Esophagus (tissue), 2 donors: Measurements from ENCODE around the gene MAP4. TPM values are rescaled to one million over a fixed set of nuclear protein-coding genes. Genes with fewer than 3 reads are reported as not detected.

ENCODE experiments used
- H3K27ac ChIP-seq, 2 donors: one replicate each; pipeline ENCODE4 v1.5.1; 2013; ENCODE audit warnings: low read depth in 2 of 2, mild to moderate bottlenecking in 2 of 2, inconsistent platforms in 1 of 2, low read length in 1 of 2, moderate library complexity in 1 of 2
- H3K27me3 ChIP-seq, 2 donors: one replicate each; pipeline ENCODE4 v1.6.1; 2013; ENCODE audit warnings: low read length in 2 of 2, control low read depth in 1 of 2, mild to moderate bottlenecking in 1 of 2; ENCODE audit not compliant: insufficient read depth in 2 of 2, control insufficient read depth in 1 of 2
- H3K36me3 ChIP-seq, 2 donors: one replicate each; pipeline ENCODE4 v1.6.1; 2013; ENCODE audit warnings: low read length in 1 of 2; ENCODE audit not compliant: control insufficient read depth in 2 of 2, insufficient read depth in 2 of 2
- H3K4me1 ChIP-seq, 2 donors: one replicate each; pipeline ENCODE4 v1.6.1; 2013; ENCODE audit warnings: low read length in 1 of 2; ENCODE audit not compliant: control insufficient read depth in 2 of 2, insufficient read depth in 2 of 2
- H3K4me3 ChIP-seq, 2 donors: one replicate each; pipeline ENCODE4 v1.5.1; 2013; ENCODE audit warnings: low read length in 2 of 2, mild to moderate bottlenecking in 2 of 2, low read depth in 1 of 2, moderate library complexity in 1 of 2
- H3K9me3 ChIP-seq, 2 donors: one replicate each; pipeline ENCODE4 v1.6.1; 2013; ENCODE audit warnings: mild to moderate bottlenecking in 2 of 2, low read depth in 1 of 2, low read length in 1 of 2, moderate library complexity in 1 of 2; ENCODE audit not compliant: control insufficient read depth in 2 of 2, insufficient read depth in 1 of 2
- WGBS, 2 donors: extraction: QIAGEN DNeasy Blood & Tissue Kit; methylation state at CpG; one replicate each; pipeline ENCODE4 v1.1.7; 2013; 5-methylcytosine and 5-hydroxymethylcytosine counted together
- polyA plus RNA-seq, 2 donors: library from polyadenylated mRNA; stranded (reverse); fragments of 200-250 nt; gene quantifications; one replicate each; pipeline ENCODE4 v1.2.3, GENCODE V29; 2013
- donor health status: healthy with polysubstance abuse.
- donor health status: Bipolar disorder and iron deficiency.

Gene MAP4
- polyA plus RNA-seq, 2 donors, result 48.8 to 60.4 TPM

- Histone ChIP-seq H3K36me3 (peaks cover 5 to 6% of the 10 kb centered on the region in 2 donors), H3K4me3 (no peak overlapping the region), H3K4me1 (peaks cover 0 to 2% of the 10 kb centered on the region in 2 donors), H3K27me3 (no peaks in the 10 kb centered on the region), H3K9me3 (no peaks in the 10 kb centered on the region), H3K27ac (no peak overlapping the region)
- WGBS, 2 donors, result 71 to 74% methylated on average over 4 of the region's 4 CpGs
Measured at GRCh38 chr3:47908744-47909143, 107.5 kb downstream of the MAP4 start.

GRCh38 chr3:47907784-47908183, 108.4 kb downstream of the MAP4 start:
- Histone ChIP-seq H3K27me3 (no peaks in the 10 kb centered on the region), H3K4me3 (no peak overlapping the region), H3K27ac (no peak overlapping the region), H3K9me3 (no peaks in the 10 kb centered on the region), H3K36me3 (peaks cover 5 to 6% of the 10 kb centered on the region in 2 donors), H3K4me1 (peaks cover 0 to 2% of the 10 kb centered on the region in 2 donors)

DNA sequence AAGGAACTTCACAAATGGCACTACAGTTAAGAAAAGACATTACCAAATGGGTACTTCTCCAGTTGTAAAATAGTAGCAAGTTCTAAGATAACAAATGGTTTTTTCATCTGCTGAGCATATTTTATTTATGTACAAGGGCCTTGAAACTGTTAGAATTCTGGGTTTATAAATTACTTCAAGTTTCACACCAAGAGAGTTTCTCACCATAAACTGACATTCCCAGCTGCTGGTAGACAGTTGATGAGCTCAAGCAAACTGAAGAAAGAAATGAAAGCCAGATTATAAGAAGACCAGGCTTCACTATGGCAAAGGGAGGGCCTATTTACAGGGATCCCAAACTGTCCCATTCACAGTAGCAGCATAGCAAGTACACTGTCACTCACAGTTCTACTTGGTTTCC, 113.5 kb downstream of the MAP4 start:
- no peak overlapping the region for H3K27ac ChIP-seq
- H3K9me3 ChIP-seq, result no peaks in the 10 kb centered on the region
- peaks cover 0 to 2% of the 10 kb centered on the region in 2 donors for H3K4me1 ChIP-seq
- H3K27me3 ChIP-seq, result no peaks in the 10 kb centered on the region
- no peak overlapping the region for H3K4me3 ChIP-seq
- peaks cover 0 to 2% of the 10 kb centered on the region in 2 donors for H3K36me3 ChIP-seq

DNA sequence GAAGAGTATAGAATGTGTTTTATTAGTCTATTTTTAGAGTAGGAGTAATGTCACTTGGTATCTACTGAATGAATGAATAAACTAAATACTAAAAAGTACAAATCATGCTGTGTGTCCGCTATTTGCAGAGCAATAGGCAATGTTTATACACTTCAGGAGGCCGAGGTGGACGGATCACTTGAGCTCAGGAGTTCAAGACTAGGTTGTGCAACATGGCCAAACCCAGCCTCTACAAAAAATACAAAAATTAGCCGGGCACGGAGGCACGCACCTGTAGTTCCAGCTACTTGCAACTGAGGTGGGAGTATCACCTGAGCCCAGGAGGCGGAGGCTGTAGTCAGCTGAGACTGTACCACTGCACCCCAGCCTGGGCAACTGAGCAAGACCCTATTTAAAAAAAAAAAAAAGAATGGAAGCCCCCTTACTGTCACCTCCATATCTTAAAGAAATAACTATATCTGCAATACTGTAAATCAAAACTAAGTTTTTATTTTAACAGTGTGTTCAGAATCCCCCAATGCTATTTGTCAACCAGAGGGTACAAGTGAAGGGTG, 114.9 kb downstream of the MAP4 start:
- peaks cover 0 to 2% of the 10 kb centered on the region in 2 donors for H3K4me1 ChIP-seq
- no peak overlapping the region for H3K27ac ChIP-seq
- no peaks in the 10 kb centered on the region for H3K27me3 ChIP-seq
- WGBS, 2 donors, result 88 to 92% methylated on average over 7 of the region's 7 CpGs
- H3K9me3 ChIP-seq, result no peaks in the 10 kb centered on the region
- no peak overlapping the region for H3K4me3 ChIP-seq
- H3K36me3 ChIP-seq, result peaks cover 0 to 2% of the 10 kb centered on the region in 2 donors

GRCh38 chr3:47899495-47900108, 116.6 kb downstream of the MAP4 start:
- WGBS, 2 donors, result 45 to 59% methylated on average over 3 of the region's 3 CpGs
- H3K9me3 ChIP-seq, result no peaks in the 10 kb centered on the region
- H3K4me3 ChIP-seq, result no peak overlapping the region
- H3K4me1 ChIP-seq, result peaks cover 0 to 2% of the 10 kb centered on the region in 2 donors
- no peak overlapping the region for H3K27ac ChIP-seq
- peaks cover 2 to 8% of the 10 kb centered on the region in 2 donors for H3K36me3 ChIP-seq
- no peaks in the 10 kb centered on the region for H3K27me3 ChIP-seq

- H3K27me3 ChIP-seq, result no peaks in the 10 kb centered on the region
- no peaks in the 10 kb centered on the region for H3K9me3 ChIP-seq
- no peak overlapping the region for H3K4me3 ChIP-seq
- H3K4me1 ChIP-seq, result peaks cover 0 to 2% of the 10 kb centered on the region in 2 donors
- 87 to 89% methylated on average over 3 of the region's 3 CpGs for WGBS, 2 donors
- no peak overlapping the region for H3K27ac ChIP-seq
- peaks cover 2 to 8% of the 10 kb centered on the region in 2 donors for H3K36me3 ChIP-seq
Measured at GRCh38 chr3:47897954-47898353, 118.3 kb downstream of the MAP4 start.

- WGBS, 2 donors, result 94 to 96% methylated on average over 3 of the region's 3 CpGs
- no peaks in the 10 kb centered on the region for H3K27me3 ChIP-seq
- peaks cover 5 to 8% of the 10 kb centered on the region in 2 donors for H3K36me3 ChIP-seq
Measured at GRCh38 chr3:47896736-47897135, 119.5 kb downstream of the MAP4 start.

GRCh38 chr3:47895241-47895640, 121.0 kb downstream of the MAP4 start:
- Histone ChIP-seq H3K4me3 (no peak overlapping the region), H3K4me1 (peaks cover 0 to 3% of the 10 kb centered on the region in 2 donors), H3K27ac (no peak overlapping the region), H3K27me3 (no peaks in the 10 kb centered on the region), H3K36me3 (peaks cover 2 to 8% of the 10 kb centered on the region in 2 donors), H3K9me3 (no peaks in the 10 kb centered on the region)
- 68 to 76% methylated on average over 3 of the region's 3 CpGs for WGBS, 2 donors

More at GRCh38 chr3:47896736-47897135, 119.5 kb downstream of the MAP4 start:
- peaks cover 0 to 2% of the 10 kb centered on the region in 2 donors for H3K4me1 ChIP-seq
- no peak overlapping the region for H3K4me3 ChIP-seq
- no peak overlapping the region for H3K27ac ChIP-seq
- no peaks in the 10 kb centered on the region for H3K9me3 ChIP-seq

GRCh38 chr3:47892286-47893040, 123.8 kb downstream of the MAP4 start:
- Histone ChIP-seq H3K27ac (no peak overlapping the region), H3K27me3 (no peaks in the 10 kb centered on the region), H3K9me3 (no peaks in the 10 kb centered on the region), H3K36me3 (peaks cover 2 to 8% of the 10 kb centered on the region in 2 donors), H3K4me3 (no peak overlapping the region), H3K4me1 (peaks cover 0 to 3% of the 10 kb centered on the region in 2 donors)
- 94 to 95% methylated on average over 15 of the region's 15 CpGs for WGBS, 2 donors
